AG09319 (cell line): ENCODE results near the gene KRTAP29-1.

Experiments
- DNase-seq: peaks from one replicate; pipeline ENCODE4 v3.0.0-alpha.2; 2010; ENCODE audit warnings: low read depth; ENCODE audit errors: extremely low read depth
- TF ChIP-seq, protein P1 (sequence below): IDR thresholded peaks from 2 replicates; pipeline ENCODE4 v1.5.1; 2011; ENCODE audit warnings: low read depth, mild to moderate bottlenecking, inconsistent platforms, low read length, moderate library complexity

The KRTAP29-1 gene

DNA sequence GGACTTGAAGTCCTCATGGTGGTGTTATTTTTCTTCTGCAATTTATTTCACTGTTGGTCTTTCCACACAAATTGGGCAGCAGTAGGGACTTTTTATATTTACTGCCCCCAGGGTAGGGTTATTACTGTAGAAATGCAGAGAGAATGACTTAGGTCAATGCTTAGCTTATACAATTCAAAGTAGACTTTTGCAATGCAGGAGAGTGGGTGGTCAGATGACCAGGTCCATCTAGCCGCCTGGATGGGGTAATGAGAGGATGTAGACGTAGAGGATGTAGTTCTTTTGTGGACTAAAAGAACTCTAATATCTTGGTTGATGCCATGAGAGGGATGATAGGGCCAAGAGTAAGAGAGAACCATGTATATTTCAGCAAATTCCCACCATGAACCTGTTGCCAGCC lies 15.6 kb upstream of the KRTAP29-1 start:
- DNase-seq: no peak
- TF ChIP-seq, protein P1, sequence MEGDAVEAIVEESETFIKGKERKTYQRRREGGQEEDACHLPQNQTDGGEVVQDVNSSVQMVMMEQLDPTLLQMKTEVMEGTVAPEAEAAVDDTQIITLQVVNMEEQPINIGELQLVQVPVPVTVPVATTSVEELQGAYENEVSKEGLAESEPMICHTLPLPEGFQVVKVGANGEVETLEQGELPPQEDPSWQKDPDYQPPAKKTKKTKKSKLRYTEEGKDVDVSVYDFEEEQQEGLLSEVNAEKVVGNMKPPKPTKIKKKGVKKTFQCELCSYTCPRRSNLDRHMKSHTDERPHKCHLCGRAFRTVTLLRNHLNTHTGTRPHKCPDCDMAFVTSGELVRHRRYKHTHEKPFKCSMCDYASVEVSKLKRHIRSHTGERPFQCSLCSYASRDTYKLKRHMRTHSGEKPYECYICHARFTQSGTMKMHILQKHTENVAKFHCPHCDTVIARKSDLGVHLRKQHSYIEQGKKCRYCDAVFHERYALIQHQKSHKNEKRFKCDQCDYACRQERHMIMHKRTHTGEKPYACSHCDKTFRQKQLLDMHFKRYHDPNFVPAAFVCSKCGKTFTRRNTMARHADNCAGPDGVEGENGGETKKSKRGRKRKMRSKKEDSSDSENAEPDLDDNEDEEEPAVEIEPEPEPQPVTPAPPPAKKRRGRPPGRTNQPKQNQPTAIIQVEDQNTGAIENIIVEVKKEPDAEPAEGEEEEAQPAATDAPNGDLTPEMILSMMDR: no peak

DNA sequence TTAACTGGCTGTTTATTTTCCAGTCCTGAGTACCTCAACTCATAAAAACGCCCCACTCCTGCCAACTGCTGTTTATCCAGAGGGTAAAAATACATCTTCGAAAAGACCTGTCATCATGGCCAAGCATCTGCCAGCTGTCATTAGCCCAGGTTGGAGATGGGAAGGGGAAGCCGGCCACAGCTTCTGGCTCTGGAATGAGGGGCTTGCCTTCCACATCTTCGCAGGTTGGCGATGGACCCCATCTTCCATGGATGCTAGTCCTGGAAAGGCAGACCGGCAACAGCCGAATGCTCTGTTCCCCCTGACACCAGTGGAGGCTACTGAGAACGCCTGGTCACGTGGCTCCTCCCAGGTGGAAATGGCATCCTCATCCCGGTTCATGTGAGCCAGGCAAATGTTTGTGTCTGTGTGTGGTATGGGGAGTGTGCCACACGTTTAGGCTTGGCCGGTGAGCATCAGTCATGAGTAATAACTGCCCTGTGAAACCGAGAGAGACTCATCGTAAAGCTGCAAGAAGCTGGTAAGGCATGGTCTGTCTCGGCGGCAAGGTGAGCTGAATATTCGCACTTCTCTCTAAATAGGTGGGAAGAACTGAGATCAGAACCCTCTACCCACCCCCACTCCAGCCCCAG lies 13.3 kb upstream of the KRTAP29-1 start:
- DNase-seq: no peak
- TF ChIP-seq, protein P1: no peak

DNA sequence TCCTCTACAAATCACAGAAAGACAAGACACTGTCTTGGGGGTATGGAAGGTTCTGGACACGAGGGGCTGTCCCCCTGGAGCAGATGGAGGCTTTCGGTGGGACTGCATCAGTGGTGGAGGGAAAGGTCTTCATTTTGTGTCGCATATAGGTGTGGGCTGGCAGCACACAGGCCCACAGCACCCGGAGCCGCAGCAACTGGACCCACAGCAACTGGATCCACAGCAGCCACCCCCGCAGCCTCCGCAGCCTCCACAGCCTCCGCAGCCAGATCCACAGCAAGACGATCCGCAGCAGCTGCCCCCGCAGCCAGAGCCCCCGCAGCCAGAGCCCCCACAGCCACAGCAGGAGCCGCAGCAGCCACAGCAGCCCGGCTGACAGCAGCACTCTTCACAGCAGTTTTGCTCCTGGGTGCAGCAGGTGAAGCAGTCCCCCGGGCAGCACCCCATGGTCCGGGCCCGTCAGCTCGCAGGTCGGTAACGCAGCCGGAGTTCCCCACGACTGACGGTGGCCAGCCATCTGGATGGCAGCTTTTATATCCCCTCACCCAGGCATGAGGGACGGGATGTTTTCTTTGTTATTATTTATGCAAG lies 12.6 kb upstream of the KRTAP29-1 start, which contains the start of gene KRTAP17-1:
TSS of gene KRTAP17-1 (minus strand) at position 507 of the 591 bp plus-strand sequence. CDS start at position 447, 60 bp downstream.
- DNase-seq: no peak
- TF ChIP-seq, protein P1: no peak

- TF ChIP-seq, protein P1: no peak
Measured at GRCh38 chr17:41311111-41311510, 8.5 kb upstream of the KRTAP29-1 start.

DNA sequence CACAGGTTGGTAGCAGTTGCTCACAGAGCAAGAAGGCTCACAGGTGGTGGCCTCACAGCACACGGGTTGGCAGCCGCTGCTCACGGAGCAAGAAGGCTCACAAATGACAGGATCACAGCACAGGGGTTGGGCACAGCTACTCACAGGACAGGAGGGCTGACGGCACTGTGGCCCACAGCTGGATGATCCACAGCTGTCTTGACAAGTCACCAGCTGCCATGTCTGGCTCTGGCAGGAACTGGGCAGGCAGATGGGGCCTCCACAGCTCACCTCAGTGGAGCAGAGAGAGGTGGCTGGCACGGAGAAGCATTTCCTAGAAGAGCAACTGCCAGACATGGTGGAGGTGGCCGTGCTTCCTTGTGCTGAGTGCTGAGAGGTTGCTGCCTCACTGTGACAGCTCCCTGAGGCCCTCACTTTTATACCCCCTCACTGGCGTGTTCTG lies 6.3 kb upstream of the KRTAP29-1 start, which contains the start of gene KRTAP16-1:
TSS of gene KRTAP16-1 (minus strand) at position 392 of the 442 bp plus-strand sequence. CDS start at position 336, 56 bp downstream.
- TF ChIP-seq, protein P1: no peak
- DNase-seq: no peak

More at GRCh38 chr17:41311111-41311510, 8.5 kb upstream of the KRTAP29-1 start:
- DNase-seq: no peak

DNA sequence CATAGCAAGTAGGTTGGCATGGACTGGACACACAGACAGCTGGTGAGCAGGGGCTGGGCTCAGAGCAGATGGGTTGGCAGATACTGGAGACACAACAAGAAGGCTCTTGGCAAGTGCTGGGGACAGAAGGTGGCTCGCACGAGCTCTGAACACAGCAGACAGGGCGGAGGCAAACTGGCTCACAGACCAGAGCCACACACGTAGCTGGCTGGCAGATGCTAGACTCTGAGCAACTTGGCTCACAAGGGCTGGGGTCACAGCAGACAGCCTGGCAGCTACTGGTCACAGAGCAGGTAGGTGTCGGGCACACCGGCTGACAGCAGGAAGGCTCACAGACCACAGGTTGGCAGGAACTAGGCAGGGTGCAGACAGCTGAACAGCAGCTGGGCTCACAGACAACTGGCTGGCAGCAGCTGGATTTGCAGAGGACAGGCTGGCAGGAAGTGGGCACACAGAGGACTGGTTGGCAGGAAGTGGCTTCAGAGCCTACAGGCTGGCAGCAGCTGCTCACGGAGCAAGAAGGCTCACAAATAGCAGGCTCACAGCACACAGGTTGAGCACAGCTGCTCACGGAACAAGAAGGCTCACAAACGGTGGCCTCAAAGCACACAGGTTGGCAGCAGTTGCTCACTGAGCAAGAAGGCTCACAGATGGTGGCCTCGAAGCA lies 5.7 kb upstream of the KRTAP29-1 start:
- TF ChIP-seq, protein P1: no peak
- DNase-seq: no peak

GRCh38 chr17:41307647-41308046 lies 5.0 kb upstream of the KRTAP29-1 start:
- TF ChIP-seq, protein P1: no peak
- no peak for DNase-seq
